ENCODE measurements around the gene P2RX3. TPM values are rescaled to one million over a fixed set of nuclear protein-coding genes. Genes with fewer than 3 reads are reported as not detected.

The P2RX3 gene
- total RNA-seq, 1 donor from 2014 or later: not detected

GRCh38 chr11:57414612-57415212 is 76.6 kb downstream of the P2RX3 start:
- no peak for DNase-seq (ENCODE audit: extremely low read depth, low read depth, low spot score)

- DNase-seq (ENCODE audit: extremely low read depth, low read depth, low spot score): no peak
Measured at GRCh38 chr11:57416436-57416835, 78.3 kb downstream of the P2RX3 start.

GRCh38 chr11:57417056-57417455 is 78.9 kb downstream of the P2RX3 start:
- no peak for DNase-seq (ENCODE audit: extremely low read depth, low read depth, low spot score)

- DNase-seq (ENCODE audit: extremely low read depth, low read depth, low spot score): no peak
Measured at GRCh38 chr11:57418131-57418530, 80.0 kb downstream of the P2RX3 start.

GRCh38 chr11:57419146-57419545 is 81.0 kb downstream of the P2RX3 start:
- DNase-seq (ENCODE audit: extremely low read depth, low read depth, low spot score): no peak

- DNase-seq (ENCODE audit: extremely low read depth, low read depth, low spot score): no peak
Measured at GRCh38 chr11:57421066-57421465, 82.9 kb downstream of the P2RX3 start.

GRCh38 chr11:57421805-57422204 is 83.7 kb downstream of the P2RX3 start:
- no peak for DNase-seq (ENCODE audit: extremely low read depth, low read depth, low spot score)

Other genes with a start within 250 kb of the P2RX3 start
- 0.05 and 1.3 TPM in 2 replicates for gene LRRC55, start 156.4 kb upstream of the P2RX3 start, total RNA-seq
- gene APLNR, start 101.1 kb upstream of the P2RX3 start, total RNA-seq: 0.10 and 0.76 TPM in 2 replicates
- gene TNKS1BP1, start 13.4 kb upstream of the P2RX3 start, total RNA-seq: 107 and 154 TPM in 2 replicates
- gene SSRP1, start 2.5 kb upstream of the P2RX3 start, total RNA-seq: 77.8 and 95.7 TPM in 2 replicates
- not detected in 2 replicates for gene PRG3, start 42.8 kb downstream of the P2RX3 start, total RNA-seq
- gene PRG2, start 52.3 kb downstream of the P2RX3 start, total RNA-seq: not detected in 2 replicates
- 29.7 and 32.8 TPM in 2 replicates for gene SLC43A3, start 88.8 kb downstream of the P2RX3 start, total RNA-seq
- 0.23 and 1.5 TPM in 2 replicates for gene RTN4RL2, start 122.2 kb downstream of the P2RX3 start, total RNA-seq
- gene SLC43A1, start 177.3 kb downstream of the P2RX3 start, total RNA-seq: 10.5 and 15.9 TPM in 2 replicates
- 31.9 and 35.0 TPM in 2 replicates for gene TIMM10, start 192.4 kb downstream of the P2RX3 start, total RNA-seq
- not detected in 2 replicates for gene SMTNL1, start 199.2 kb downstream of the P2RX3 start, total RNA-seq
- gene UBE2L6, start 229.3 kb downstream of the P2RX3 start, total RNA-seq: 74.1 and 87.1 TPM in 2 replicates

All from glomerular endothelial cell (primary cell).